ENCODE results near the gene DMTF1. TPM values are rescaled to one million over a fixed set of nuclear protein-coding genes. Genes with fewer than 3 reads are reported as not detected.

Gene DMTF1
- total RNA-seq, 1 donor, result 98.9 TPM

DNA sequence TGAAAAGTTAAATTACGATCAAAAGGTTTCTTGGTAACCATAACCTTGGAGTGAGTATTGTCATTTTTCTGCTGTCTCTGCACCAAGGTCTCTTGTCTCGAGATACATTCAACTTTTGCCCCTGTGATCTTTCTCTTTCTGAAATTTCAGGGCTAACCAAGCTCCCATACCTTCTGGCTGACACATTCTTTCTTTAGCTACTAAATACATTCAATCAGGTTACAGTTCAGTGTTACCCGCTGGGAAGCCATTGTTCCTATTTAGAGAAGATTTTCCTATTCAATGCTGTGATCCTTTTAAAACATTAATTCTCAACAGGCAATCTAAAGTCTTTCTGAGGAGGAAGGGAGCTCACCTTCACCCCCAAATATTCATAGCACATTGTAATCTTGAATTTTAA, 22.9 kb upstream of the DMTF1 start:
- H3K4me3 ChIP-seq (ENCODE audit: low read depth, low read length), result no peak overlapping the region
- TF ChIP-seq, protein P1, sequence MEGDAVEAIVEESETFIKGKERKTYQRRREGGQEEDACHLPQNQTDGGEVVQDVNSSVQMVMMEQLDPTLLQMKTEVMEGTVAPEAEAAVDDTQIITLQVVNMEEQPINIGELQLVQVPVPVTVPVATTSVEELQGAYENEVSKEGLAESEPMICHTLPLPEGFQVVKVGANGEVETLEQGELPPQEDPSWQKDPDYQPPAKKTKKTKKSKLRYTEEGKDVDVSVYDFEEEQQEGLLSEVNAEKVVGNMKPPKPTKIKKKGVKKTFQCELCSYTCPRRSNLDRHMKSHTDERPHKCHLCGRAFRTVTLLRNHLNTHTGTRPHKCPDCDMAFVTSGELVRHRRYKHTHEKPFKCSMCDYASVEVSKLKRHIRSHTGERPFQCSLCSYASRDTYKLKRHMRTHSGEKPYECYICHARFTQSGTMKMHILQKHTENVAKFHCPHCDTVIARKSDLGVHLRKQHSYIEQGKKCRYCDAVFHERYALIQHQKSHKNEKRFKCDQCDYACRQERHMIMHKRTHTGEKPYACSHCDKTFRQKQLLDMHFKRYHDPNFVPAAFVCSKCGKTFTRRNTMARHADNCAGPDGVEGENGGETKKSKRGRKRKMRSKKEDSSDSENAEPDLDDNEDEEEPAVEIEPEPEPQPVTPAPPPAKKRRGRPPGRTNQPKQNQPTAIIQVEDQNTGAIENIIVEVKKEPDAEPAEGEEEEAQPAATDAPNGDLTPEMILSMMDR (IDR thresholded peaks at IDR 0.05; ENCODE audit: insufficient read depth, low read depth, low read length), result no peak
- no peak for DNase-seq (ENCODE audit: low read depth)

- TF ChIP-seq, protein P1 (IDR thresholded peaks at IDR 0.05; ENCODE audit: insufficient read depth, low read depth, low read length), result no peak
- no peak for DNase-seq (ENCODE audit: low read depth)
- H3K4me3 ChIP-seq (ENCODE audit: low read depth, low read length), result no peak overlapping the region
Observed at GRCh38 chr7:87129848-87130247, 22.4 kb upstream of the DMTF1 start.

- no peak overlapping the region for H3K4me3 ChIP-seq (ENCODE audit: low read depth, low read length)
- DNase-seq (ENCODE audit: low read depth), result no peak
- TF ChIP-seq, protein P1 (IDR thresholded peaks at IDR 0.05; ENCODE audit: insufficient read depth, low read depth, low read length), result no peak
Observed at GRCh38 chr7:87131771-87132170, 20.5 kb upstream of the DMTF1 start.

DNA sequence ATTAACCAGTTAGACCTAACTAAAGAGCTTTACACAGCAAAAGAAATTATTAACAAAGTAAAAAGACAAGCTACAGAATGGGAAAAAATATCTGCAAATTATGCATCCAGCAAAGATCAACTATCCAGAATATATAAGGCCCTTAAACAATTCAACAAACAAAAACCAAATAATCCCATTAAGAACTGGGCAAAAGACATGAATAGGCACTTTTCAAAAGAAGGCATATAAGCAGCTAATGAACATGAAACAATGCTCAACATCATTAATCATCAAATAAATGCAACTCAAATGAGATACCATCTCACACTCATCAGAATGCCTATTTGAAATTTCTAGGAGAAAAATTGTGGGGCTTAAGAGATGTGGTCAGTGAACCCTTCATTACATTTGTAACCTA, 15.0 kb upstream of the DMTF1 start:
- H3K4me3 ChIP-seq (ENCODE audit: low read depth, low read length), result no peak overlapping the region
- TF ChIP-seq, protein P1 (IDR thresholded peaks at IDR 0.05; ENCODE audit: insufficient read depth, low read depth, low read length), result no peak
- no peak for DNase-seq (ENCODE audit: low read depth)

DNA sequence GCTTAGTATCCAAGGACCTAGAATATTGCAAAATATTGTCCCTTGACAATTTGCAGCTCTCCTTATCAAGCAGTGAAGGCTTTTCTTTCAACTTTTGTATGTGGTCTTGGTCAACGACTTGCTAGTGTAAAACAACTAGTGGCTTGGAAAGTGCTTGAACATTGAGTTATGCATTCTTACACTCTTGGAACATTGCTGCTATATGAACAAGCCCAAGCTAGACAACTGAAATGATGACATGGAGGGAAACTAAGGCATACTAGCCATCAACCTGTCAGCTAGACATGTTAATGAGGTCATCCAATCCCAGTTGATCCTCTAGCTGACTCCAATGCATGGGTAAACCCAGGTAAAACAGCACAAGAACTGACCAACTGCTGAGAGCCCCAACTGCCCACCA, 12.7 kb upstream of the DMTF1 start:
- no peak overlapping the region for H3K4me3 ChIP-seq (ENCODE audit: low read depth, low read length)
- TF ChIP-seq, protein P1 (IDR thresholded peaks at IDR 0.05; ENCODE audit: insufficient read depth, low read depth, low read length), result no peak
- DNase-seq (ENCODE audit: low read depth), result no peak

GRCh38 chr7:87140271-87140748, 11.9 kb upstream of the DMTF1 start:
- TF ChIP-seq, protein P1 (IDR thresholded peaks at IDR 0.05; ENCODE audit: insufficient read depth, low read depth, low read length), result no peak
- no peak for DNase-seq (ENCODE audit: low read depth)
- H3K4me3 ChIP-seq (ENCODE audit: low read depth, low read length), result no peak overlapping the region

DNA sequence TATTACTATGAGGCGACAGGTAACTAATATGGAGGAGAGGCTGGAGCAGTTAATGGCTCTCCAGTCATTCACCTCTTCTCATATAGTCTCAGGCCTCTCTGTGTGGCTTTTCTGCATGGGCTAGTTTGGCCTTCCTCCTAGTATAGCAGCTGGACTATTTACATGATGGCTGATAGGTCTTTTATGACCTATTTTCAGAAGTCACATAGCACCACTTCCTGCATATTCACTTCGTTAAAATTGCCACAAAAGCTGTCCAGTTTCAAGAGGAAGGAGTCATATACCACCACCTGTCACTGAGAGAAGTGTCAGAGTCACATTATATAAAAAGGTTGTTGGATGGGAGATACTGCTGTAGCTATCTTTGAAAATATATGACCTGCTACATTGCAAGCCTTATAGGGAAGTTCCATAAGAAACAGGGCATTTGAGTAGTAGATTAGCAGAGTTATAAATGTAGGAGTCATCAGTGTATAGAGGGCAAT, 8.0 kb upstream of the DMTF1 start:
- no peak overlapping the region for H3K4me3 ChIP-seq (ENCODE audit: low read depth, low read length)
- DNase-seq (ENCODE audit: low read depth), result no peak
- TF ChIP-seq, protein P1 (IDR thresholded peaks at IDR 0.05; ENCODE audit: insufficient read depth, low read depth, low read length), result no peak
